MG63 (cell line): ENCODE measurements around the gene GDF7. TPM values are rescaled to one million over a fixed set of nuclear protein-coding genes. Genes with fewer than 3 reads are reported as not detected.

Experiments used
- DNase-seq: peaks from one replicate; pipeline ENCODE4 v3.0.0-alpha.2; 2020
- H3K27me3 ChIP-seq: fragments of 250-450 bp; sonication (Bioruptor Pico); 2 replicates; pipeline ENCODE4 v1.5.1; 2020; ENCODE audit warnings: mild to moderate bottlenecking, moderate library complexity
- H3K36me3 ChIP-seq: fragments of 250-450 bp; sonication (Bioruptor Pico); 2 replicates; pipeline ENCODE4 v1.5.1; 2020; ENCODE audit warnings: mild to moderate bottlenecking, moderate library complexity
- H3K4me3 ChIP-seq: fragments of 250-450 bp; sonication (Bioruptor Pico); 2 replicates; pipeline ENCODE4 v1.5.1; 2020; ENCODE audit warnings: mild to moderate bottlenecking, moderate library complexity
- H3K9me3 ChIP-seq: fragments of 250-450 bp; sonication (Bioruptor Pico); 2 replicates; pipeline ENCODE4 v1.5.1; 2020; ENCODE audit warnings: mild to moderate bottlenecking, moderate library complexity
- total RNA-seq: library from RNA; depleted of rRNA; stranded (reverse); fragments of >200 nt; shearing (Covaris generic); gene quantifications from 2 replicates; pipeline ENCODE4 v1.2.3, GENCODE V29; 2014; ENCODE audit warnings: low replicate concordance

The GDF7 gene
- total RNA-seq, 1 experiment from 2014 or later = not detected

GRCh38 chr2:20637147-20637546 is 29.8 kb upstream of the GDF7 start:
- Histone ChIP-seq H3K9me3 (no peaks in the 10 kb centered on the region), H3K36me3 (no peaks in the 10 kb centered on the region), H3K4me3 (no peak overlapping the region), H3K27me3 (no peaks in the 10 kb centered on the region)
- peak; percentile 52 for DNase-seq

- no peak for DNase-seq
- H3K27me3 ChIP-seq = no peaks in the 10 kb centered on the region
- no peak overlapping the region for H3K4me3 ChIP-seq
- no peaks in the 10 kb centered on the region for H3K36me3 ChIP-seq
- H3K9me3 ChIP-seq = no peaks in the 10 kb centered on the region
Observed at GRCh38 chr2:20638014-20638413, 28.9 kb upstream of the GDF7 start.

- Histone ChIP-seq H3K4me3 (no peak overlapping the region), H3K27me3 (no peaks in the 10 kb centered on the region), H3K9me3 (no peaks in the 10 kb centered on the region), H3K36me3 (no peaks in the 10 kb centered on the region)
- no peak for DNase-seq
Observed at GRCh38 chr2:20638646-20639430, 28.1 kb upstream of the GDF7 start.

GRCh38 chr2:20640411-20641122 is 26.4 kb upstream of the GDF7 start:
- no peaks in the 10 kb centered on the region for H3K27me3 ChIP-seq
- H3K36me3 ChIP-seq = no peaks in the 10 kb centered on the region
- no peak overlapping the region for H3K4me3 ChIP-seq
- no peak for DNase-seq
- no peaks in the 10 kb centered on the region for H3K9me3 ChIP-seq

- H3K9me3 ChIP-seq = no peaks in the 10 kb centered on the region
- H3K36me3 ChIP-seq = no peaks in the 10 kb centered on the region
- no peak overlapping the region for H3K4me3 ChIP-seq
- peak; percentile 24 for DNase-seq
- no peaks in the 10 kb centered on the region for H3K27me3 ChIP-seq
Observed at GRCh38 chr2:20641123-20641985, 25.6 kb upstream of the GDF7 start.

GRCh38 chr2:20642055-20642971 is 24.6 kb upstream of the GDF7 start:
- Histone ChIP-seq H3K4me3 (no peak overlapping the region), H3K27me3 (no peaks in the 10 kb centered on the region), H3K9me3 (no peaks in the 10 kb centered on the region), H3K36me3 (no peaks in the 10 kb centered on the region)
- peak; percentile 58 for DNase-seq

- DNase-seq = no peak
- Histone ChIP-seq H3K4me3 (no peak overlapping the region), H3K27me3 (no peaks in the 10 kb centered on the region), H3K36me3 (no peaks in the 10 kb centered on the region), H3K9me3 (no peaks in the 10 kb centered on the region)
Observed at GRCh38 chr2:20643060-20643459, 23.9 kb upstream of the GDF7 start.

- no peak for DNase-seq
- H3K36me3 ChIP-seq = no peaks in the 10 kb centered on the region
- H3K4me3 ChIP-seq = no peak overlapping the region
- H3K9me3 ChIP-seq = no peaks in the 10 kb centered on the region
- no peaks in the 10 kb centered on the region for H3K27me3 ChIP-seq
Observed at GRCh38 chr2:20643826-20644225, 23.1 kb upstream of the GDF7 start.

- Histone ChIP-seq H3K4me3 (no peak overlapping the region), H3K36me3 (no peaks in the 10 kb centered on the region), H3K27me3 (no peaks in the 10 kb centered on the region), H3K9me3 (no peaks in the 10 kb centered on the region)
- DNase-seq = no peak
Observed at GRCh38 chr2:20645301-20645701, 21.6 kb upstream of the GDF7 start.

GRCh38 chr2:20645761-20646160 is 21.2 kb upstream of the GDF7 start:
- H3K36me3 ChIP-seq = no peaks in the 10 kb centered on the region
- H3K9me3 ChIP-seq = no peaks in the 10 kb centered on the region
- H3K4me3 ChIP-seq = no peak overlapping the region
- no peaks in the 10 kb centered on the region for H3K27me3 ChIP-seq
- DNase-seq = no peak

- no peak for DNase-seq
- Histone ChIP-seq H3K36me3 (no peaks in the 10 kb centered on the region), H3K9me3 (no peaks in the 10 kb centered on the region), H3K27me3 (no peaks in the 10 kb centered on the region), H3K4me3 (no peak overlapping the region)
Observed at GRCh38 chr2:20646446-20646845, 20.5 kb upstream of the GDF7 start.

GRCh38 chr2:20647211-20647610 is 19.7 kb upstream of the GDF7 start:
- no peaks in the 10 kb centered on the region for H3K36me3 ChIP-seq
- H3K9me3 ChIP-seq = no peaks in the 10 kb centered on the region
- no peak for DNase-seq
- no peak overlapping the region for H3K4me3 ChIP-seq
- no peaks in the 10 kb centered on the region for H3K27me3 ChIP-seq

GRCh38 chr2:20647738-20648137 is 19.2 kb upstream of the GDF7 start:
- no peak for DNase-seq
- Histone ChIP-seq H3K27me3 (no peaks in the 10 kb centered on the region), H3K4me3 (no peak overlapping the region), H3K36me3 (no peaks in the 10 kb centered on the region), H3K9me3 (no peaks in the 10 kb centered on the region)

GRCh38 chr2:20648206-20648605 is 18.7 kb upstream of the GDF7 start:
- Histone ChIP-seq H3K9me3 (no peaks in the 10 kb centered on the region), H3K27me3 (no peaks in the 10 kb centered on the region), H3K4me3 (no peak overlapping the region), H3K36me3 (no peaks in the 10 kb centered on the region)
- DNase-seq = no peak

- H3K4me3 ChIP-seq = no peak overlapping the region
- no peaks in the 10 kb centered on the region for H3K9me3 ChIP-seq
- H3K36me3 ChIP-seq = no peaks in the 10 kb centered on the region
- DNase-seq = no peak
- no peaks in the 10 kb centered on the region for H3K27me3 ChIP-seq
Observed at GRCh38 chr2:20648831-20649230, 18.1 kb upstream of the GDF7 start.

- Histone ChIP-seq H3K9me3 (no peaks in the 10 kb centered on the region), H3K27me3 (no peaks in the 10 kb centered on the region), H3K36me3 (no peaks in the 10 kb centered on the region), H3K4me3 (no peak overlapping the region)
- no peak for DNase-seq
Observed at GRCh38 chr2:20649576-20649975, 17.4 kb upstream of the GDF7 start.
